Thoracic aorta (tissue), 2 donors: ENCODE measurements around the gene CERKL. TPM values are rescaled to one million over a fixed set of nuclear protein-coding genes. Genes with fewer than 3 reads are reported as not detected.
"Not testable (repeated sequence)": the region's sequence is repeated elsewhere in the genome, so short reads cannot be mapped to it uniquely, and the experiment has no call there.

ENCODE experiments used
- ATAC-seq: fragments of 150-250 bp; one replicate; pipeline ENCODE4 v1.8.0; 2017; ENCODE audit warnings: low read depth; ENCODE audit not compliant: insufficient number of reproducible peaks, low FRiP score
- DNase-seq: peaks from one replicate; pipeline ENCODE4 v3.0.0-alpha.2; 2020; ENCODE audit warnings: low spot score
- H3K27ac ChIP-seq, 2 donors: fragments of 200-600 bp; sonication (generic); 1 replicate in 1 of 2; 2 replicates in 1 of 2; pipeline ENCODE4 v1.5.1; 2016; ENCODE audit warnings: mild to moderate bottlenecking in 2 of 2, moderate library complexity in 2 of 2
- H3K27me3 ChIP-seq: fragments of 200-600 bp; sonication (generic); replicated peaks from 2 replicates; pipeline ENCODE4 v1.6.0; 2016; ENCODE audit warnings: mild to moderate bottlenecking; ENCODE audit not compliant: insufficient read depth
- H3K36me3 ChIP-seq: fragments of 200-600 bp; sonication (generic); one replicate; pipeline ENCODE4 v1.5.1; 2016
- H3K4me1 ChIP-seq, 2 donors: fragments of 200-600 bp; sonication (generic); 1 replicate in 1 of 2; 2 replicates in 1 of 2; pipeline versions ENCODE4 v1.5.1 to v1.6.0; 2016; ENCODE audit warnings: low read depth in 2 of 2, mild to moderate bottlenecking in 1 of 2; ENCODE audit not compliant: control insufficient read depth in 1 of 2
- H3K4me3 ChIP-seq: fragments of 200-600 bp; sonication (generic); 2 replicates; pipeline ENCODE4 v1.5.1; 2016; ENCODE audit warnings: mild to moderate bottlenecking
- H3K9me3 ChIP-seq: fragments of 200-600 bp; sonication (generic); 2 replicates; pipeline ENCODE4 v1.5.1; 2016
- CTCF ChIP-seq: fragments of 200-600 bp; sonication (generic); IDR thresholded peaks from one replicate; pipeline ENCODE4 v1.5.1; 2019; ENCODE audit warnings: antibody characterized with exemption
- total RNA-seq, 2 donors: library from RNA; depleted of rRNA; stranded (reverse); fragments of >200 nt; gene quantifications; one replicate each; pipeline versions ENCODE4 v1.1.0 to v1.2.3, GENCODE V29; 2016

CERKL gene
- not detected for total RNA-seq

- H3K27ac ChIP-seq, result no peak within 1 kb of the TSS
- H3K4me3 ChIP-seq, result peak within 1 kb of the TSS; percentile 79
- no peaks in the 10 kb centered on the region for H3K36me3 ChIP-seq
- H3K27me3 ChIP-seq, result no peaks in the 10 kb centered on the region
- no peak for DNase-seq
- peak; percentile 44 for ATAC-seq
- no peak for TF ChIP-seq CTCF
- H3K9me3 ChIP-seq, result no peaks in the 10 kb centered on the region
- peaks cover 5 to 8% of the 10 kb centered on the region in 2 donors for H3K4me1 ChIP-seq
Measured at GRCh38 chr2:181656450-181657291, at the start of gene CERKL. TSS of gene CERKL (minus strand) at chr2:181657105. CDS start at chr2:181657006, 99 bp downstream.

- H3K4me1 ChIP-seq, ATAC-seq, H3K4me3 ChIP-seq, H3K9me3 ChIP-seq, DNase-seq, H3K36me3 ChIP-seq, H3K27ac ChIP-seq, H3K27me3 ChIP-seq: not testable (repeated sequence)
Measured at GRCh38 chr2:181702519-181702918, 45.6 kb upstream of the CERKL start.

GRCh38 chr2:181698223-181698622 is 41.3 kb upstream of the CERKL start:
- Histone ChIP-seq H3K4me1 (no peaks in the 10 kb centered on the region), H3K27me3 (no peaks in the 10 kb centered on the region), H3K36me3 (no peaks in the 10 kb centered on the region), H3K27ac (no peak overlapping the region), H3K9me3 (no peaks in the 10 kb centered on the region), H3K4me3 (no peak overlapping the region)
- ATAC-seq (no peak), DNase-seq (no peak)
- TF ChIP-seq CTCF, result no peak

GRCh38 chr2:181697571-181697970 is 40.7 kb upstream of the CERKL start:
- no peaks in the 10 kb centered on the region for H3K27me3 ChIP-seq

GRCh38 chr2:181697126-181697525 is 40.2 kb upstream of the CERKL start:
- Histone ChIP-seq H3K36me3 (no peaks in the 10 kb centered on the region), H3K9me3 (no peaks in the 10 kb centered on the region), H3K27me3 (no peaks in the 10 kb centered on the region), H3K4me1 (no peaks in the 10 kb centered on the region), H3K27ac (no peak overlapping the region), H3K4me3 (no peak overlapping the region)
- ATAC-seq, result no peak
- no peak for TF ChIP-seq CTCF
- DNase-seq, result no peak

More at GRCh38 chr2:181697571-181697970, 40.7 kb upstream of the CERKL start:
- ATAC-seq (no peak), DNase-seq (no peak)
- H3K4me3 ChIP-seq, result no peak overlapping the region
- H3K27ac ChIP-seq, result no peak overlapping the region
- no peak for TF ChIP-seq CTCF
- no peaks in the 10 kb centered on the region for H3K36me3 ChIP-seq
- H3K4me1 ChIP-seq, result no peaks in the 10 kb centered on the region
- H3K9me3 ChIP-seq, result no peaks in the 10 kb centered on the region
